Measurements from ENCODE around the gene ATAD5. TPM values are rescaled to one million over a fixed set of nuclear protein-coding genes. Genes with fewer than 3 reads are reported as not detected.
A peak's percentile ranks its signal among the peaks of the same experiment; 100 is the strongest.

Gene ATAD5
- total RNA-seq, 1 experiment from 2014 or later = 14.1 TPM

GRCh38 chr17:30920282-30920681 is 88.5 kb downstream of the ATAD5 start:
- Histone ChIP-seq H3K36me3 (ENCODE audit: low read depth) (no peaks in the 10 kb centered on the region), H2AFZ (no peak overlapping the region), H3K4me1 (replicated peaks; ENCODE audit: insufficient read depth) (no peaks in the 10 kb centered on the region), H3K27me3 (ENCODE audit: insufficient read depth, low read depth) (peaks cover 37% of the 10 kb centered on the region), H4K20me1 (ENCODE audit: insufficient read depth) (0 out of 2 replicates have a peak, but pooled peaks cover 3% of the 10 kb centered on the region), H3K27ac (no peak overlapping the region), H3F3A (ENCODE audit: insufficient read depth, low read depth) (no peaks in the 10 kb centered on the region), H3K79me2 (ENCODE audit: low read depth) (no peaks in the 10 kb centered on the region), H3K9me3 (ENCODE audit: insufficient read depth, low read depth) (no peaks in the 10 kb centered on the region), H3K4me2 (no peak overlapping the region), H3K4me3 (no peak overlapping the region), H3K9me2 (ENCODE audit: insufficient read depth) (no peaks in the 10 kb centered on the region)
- POLR2A ChIA-PET (ENCODE audit: unreplicated experiment) = no interaction called here
- CTCF ChIA-PET = no interaction called here
- TF ChIP-seq CTCF (conservative IDR thresholded peaks at IDR 0.05) (no peak), EZH2 (IDR thresholded peaks at IDR 0.05; ENCODE audit: low read depth) (no peak)
- intact Hi-C loops (cut with micrococcal nuclease; ENCODE audit: unreplicated experiment) = loop anchor here (5.0 kb wide), 1 partner anchor 52 kb away; the partner anchor contains the start of gene RNF135
- no peak for DNase-seq
- BruUV-seq (replicated peaks) = no TSS peak

GRCh38 chr17:30920683-30921543 is 89.1 kb downstream of the ATAD5 start:
- H3K79me2 ChIP-seq (ENCODE audit: low read depth) = no peaks in the 10 kb centered on the region
- no peaks in the 10 kb centered on the region for H3K9me3 ChIP-seq (ENCODE audit: insufficient read depth, low read depth)
- H3K4me2 ChIP-seq = peak overlapping the region; percentile 69
- H3K4me3 ChIP-seq = no peak overlapping the region; the same call in 1 of the 2 replicates
- no peak overlapping the region for H3K27ac ChIP-seq
- H3K4me1 ChIP-seq (replicated peaks; ENCODE audit: insufficient read depth) = no peaks in the 10 kb centered on the region
- H3K9me2 ChIP-seq (ENCODE audit: insufficient read depth) = no peaks in the 10 kb centered on the region
- 0 out of 2 replicates have a peak, but pooled peaks cover 3% of the 10 kb centered on the region for H4K20me1 ChIP-seq (ENCODE audit: insufficient read depth)
- H3K27me3 ChIP-seq (ENCODE audit: insufficient read depth, low read depth) = peaks cover 37% of the 10 kb centered on the region
- ChIA-PET POLR2A (ENCODE audit: unreplicated experiment) (no interaction called here), CTCF (no interaction called here)
- no peaks in the 10 kb centered on the region for H3K36me3 ChIP-seq (ENCODE audit: low read depth)
- BruUV-seq (replicated peaks) = no TSS peak
- intact Hi-C loops (cut with micrococcal nuclease; ENCODE audit: unreplicated experiment) = loop anchor here (5.0 kb wide), 1 partner anchor 51 kb away; the partner anchor contains the start of gene RNF135
- no peaks in the 10 kb centered on the region for H3F3A ChIP-seq (ENCODE audit: insufficient read depth, low read depth)
- no peak overlapping the region for H2AFZ ChIP-seq
- TF ChIP-seq CTCF (conservative IDR thresholded peaks at IDR 0.05) = no peak
- no peak for TF ChIP-seq EZH2 (IDR thresholded peaks at IDR 0.05; ENCODE audit: low read depth)
- no peak for DNase-seq

- H3K4me3 ChIP-seq = peak within 1 kb of the TSS; percentile 42; the same call in 1 of the 2 replicates
- peak within 1 kb of the TSS; percentile 69 for H3K4me2 ChIP-seq
- TF ChIP-seq EZH2 (IDR thresholded peaks at IDR 0.05; ENCODE audit: low read depth) (no peak), CTCF (conservative IDR thresholded peaks at IDR 0.05) (no peak)
- no peak within 1 kb of the TSS for H2AFZ ChIP-seq
- no TSS peak for BruUV-seq (replicated peaks)
- no peaks in the 10 kb centered on the region for H3K79me2 ChIP-seq (ENCODE audit: low read depth)
- H3F3A ChIP-seq (ENCODE audit: insufficient read depth, low read depth) = no peaks in the 10 kb centered on the region
- no peaks in the 10 kb centered on the region for H3K36me3 ChIP-seq (ENCODE audit: low read depth)
- POLR2A ChIA-PET (ENCODE audit: unreplicated experiment) = no interaction called here
- H3K9me2 ChIP-seq (ENCODE audit: insufficient read depth) = no peaks in the 10 kb centered on the region
- DNase-seq = peak in 1 of 2 experiments; percentile 54
- 0 out of 2 replicates have a peak, but pooled peaks cover 3% of the 10 kb centered on the region for H4K20me1 ChIP-seq (ENCODE audit: insufficient read depth)
- H3K9me3 ChIP-seq (ENCODE audit: insufficient read depth, low read depth) = no peaks in the 10 kb centered on the region
- no peaks in the 10 kb centered on the region for H3K4me1 ChIP-seq (replicated peaks; ENCODE audit: insufficient read depth)
- intact Hi-C loops (cut with micrococcal nuclease; ENCODE audit: unreplicated experiment) = loop anchor here (5.0 kb wide), 1 partner anchor 51 kb away; the partner anchor contains the start of gene RNF135
- CTCF ChIA-PET = no interaction called here
- H3K27ac ChIP-seq = no peak within 1 kb of the TSS
- H3K27me3 ChIP-seq (ENCODE audit: insufficient read depth, low read depth) = peaks cover 37% of the 10 kb centered on the region
These were observed 89.9 kb downstream of the ATAD5 start, which contains the start of gene ADAP2 for GRCh38 chr17:30921544-30922196. ADAP2 (plus strand) TSS chr17:30921945; CDS start chr17:30922015, 70 bp downstream.

Measured in PC-9 (cell line).